ENCODE results near the gene CACNA1H. TPM values are rescaled to one million over a fixed set of nuclear protein-coding genes. Genes with fewer than 3 reads are reported as not detected.

Gene CACNA1H
- total RNA-seq, 1 donor from 2014 or later, result 0.02 TPM

GRCh38 chr16:1202274-1202673 is 49.4 kb downstream of the CACNA1H start:
- intact Hi-C loops (cut with micrococcal nuclease), result no loop called here

GRCh38 chr16:1204933-1205332 is 52.0 kb downstream of the CACNA1H start:
- no peaks in the 10 kb centered on the region for H3K9me3 Mint-ChIP-seq
- intact Hi-C loops (cut with micrococcal nuclease), result no loop called here

More at GRCh38 chr16:1202274-1202673, 49.4 kb downstream of the CACNA1H start:
- Mint-ChIP-seq H3K4me3 (no peak overlapping the region), H3K9me3 (peaks cover 3% of the 10 kb centered on the region), H3K27ac (no peak overlapping the region), H3K27me3 (no peaks in the 10 kb centered on the region), H3K4me1 (no peaks in the 10 kb centered on the region), H3K36me3 (ENCODE audit: low read depth) (no peaks in the 10 kb centered on the region)
- POLR2A ChIA-PET, result no interaction called here
- ATAC-seq (ENCODE audit: low read depth) (no peak), DNase-seq (no peak)
- TF ChIP-seq CTCF (IDR thresholded peaks at IDR 0.05), result no peak
- CTCF ChIA-PET, result no interaction called here

GRCh38 chr16:1206326-1206725 is 53.4 kb downstream of the CACNA1H start:
- H3K9me3 Mint-ChIP-seq, result no peaks in the 10 kb centered on the region
- DNase-seq (no peak), ATAC-seq (ENCODE audit: low read depth) (no peak)
- ChIA-PET CTCF (no interaction called here), POLR2A (no interaction called here)
- no peaks in the 10 kb centered on the region for H3K4me1 Mint-ChIP-seq
- no peak for TF ChIP-seq CTCF (IDR thresholded peaks at IDR 0.05)
- no peak overlapping the region for H3K27ac Mint-ChIP-seq
- no peak overlapping the region for H3K4me3 Mint-ChIP-seq
- H3K27me3 Mint-ChIP-seq, result no peaks in the 10 kb centered on the region
- intact Hi-C loops (cut with micrococcal nuclease), result no loop called here
- no peaks in the 10 kb centered on the region for H3K36me3 Mint-ChIP-seq (ENCODE audit: low read depth)

More at GRCh38 chr16:1204933-1205332, 52.0 kb downstream of the CACNA1H start:
- no peak for ATAC-seq (ENCODE audit: low read depth)
- H3K4me3 Mint-ChIP-seq, result no peak overlapping the region
- H3K36me3 Mint-ChIP-seq (ENCODE audit: low read depth), result no peaks in the 10 kb centered on the region
- no peaks in the 10 kb centered on the region for H3K4me1 Mint-ChIP-seq
- no peak for DNase-seq
- POLR2A ChIA-PET, result no interaction called here
- no peaks in the 10 kb centered on the region for H3K27me3 Mint-ChIP-seq
- no peak overlapping the region for H3K27ac Mint-ChIP-seq
- TF ChIP-seq CTCF (IDR thresholded peaks at IDR 0.05), result no peak
- CTCF ChIA-PET, result no interaction called here

GRCh38 chr16:1206786-1207185 is 53.9 kb downstream of the CACNA1H start:
- Mint-ChIP-seq H3K4me1 (no peaks in the 10 kb centered on the region), H3K27ac (no peak overlapping the region), H3K4me3 (no peak overlapping the region), H3K27me3 (no peaks in the 10 kb centered on the region), H3K36me3 (ENCODE audit: low read depth) (no peaks in the 10 kb centered on the region), H3K9me3 (no peaks in the 10 kb centered on the region)
- intact Hi-C loops (cut with micrococcal nuclease), result no loop called here
- DNase-seq, result no peak
- no peak for TF ChIP-seq CTCF (IDR thresholded peaks at IDR 0.05)
- ChIA-PET POLR2A (no interaction called here), CTCF (no interaction called here)
- ATAC-seq (ENCODE audit: low read depth), result no peak

GRCh38 chr16:1208239-1208830 is 55.4 kb downstream of the CACNA1H start:
- Mint-ChIP-seq H3K4me3 (no peak overlapping the region), H3K9me3 (no peaks in the 10 kb centered on the region), H3K4me1 (no peaks in the 10 kb centered on the region), H3K27me3 (no peaks in the 10 kb centered on the region), H3K36me3 (ENCODE audit: low read depth) (no peaks in the 10 kb centered on the region), H3K27ac (no peak overlapping the region)
- ATAC-seq (ENCODE audit: low read depth) (no peak), DNase-seq (no peak)
- ChIA-PET POLR2A (no interaction called here), CTCF (no interaction called here)
- TF ChIP-seq CTCF (IDR thresholded peaks at IDR 0.05), result no peak
- intact Hi-C loops (cut with micrococcal nuclease), result no loop called here
